Measurements from ENCODE around the gene ARHGAP42.

GRCh38 chr11:100682247-100682969, 4.7 kb upstream of the ARHGAP42 start:
- TF ChIP-seq CTCF (IDR thresholded peaks at IDR 0.05 in 8 of 11, conservative IDR thresholded peaks at IDR 0.05 in 3 of 11) = peak in 10 of 11 experiments; percentile 14 to 63 (median 48)
- TF ChIP-seq POLR2A (IDR thresholded peaks at IDR 0.05) = no peak

Data from spleen (tissue), 7 donors.